Fibroblast of skin of back (primary cell): ENCODE measurements around the gene PPRC1. TPM values are rescaled to one million over a fixed set of nuclear protein-coding genes. Genes with fewer than 3 reads are reported as not detected.

ENCODE experiments used
- DNase-seq: peaks from one replicate; pipeline ENCODE4 v3.0.0-alpha.2; 2013
- polyA plus RNA-seq, 2 experiments: library from polyadenylated mRNA; unstranded; fragments of 120-200 nt; gene quantifications; one replicate each; pipeline ENCODE4 v1.2.1, GENCODE V29; 2013; ENCODE audit not compliant: insufficient read length in 2 of 2

Gene PPRC1
- polyA plus RNA-seq (2013, experiment 1 of 2; ENCODE audit: insufficient read length), result 49.7 TPM
- 35.1 TPM for polyA plus RNA-seq (2013, experiment 2 of 2; ENCODE audit: insufficient read length)

DNA sequence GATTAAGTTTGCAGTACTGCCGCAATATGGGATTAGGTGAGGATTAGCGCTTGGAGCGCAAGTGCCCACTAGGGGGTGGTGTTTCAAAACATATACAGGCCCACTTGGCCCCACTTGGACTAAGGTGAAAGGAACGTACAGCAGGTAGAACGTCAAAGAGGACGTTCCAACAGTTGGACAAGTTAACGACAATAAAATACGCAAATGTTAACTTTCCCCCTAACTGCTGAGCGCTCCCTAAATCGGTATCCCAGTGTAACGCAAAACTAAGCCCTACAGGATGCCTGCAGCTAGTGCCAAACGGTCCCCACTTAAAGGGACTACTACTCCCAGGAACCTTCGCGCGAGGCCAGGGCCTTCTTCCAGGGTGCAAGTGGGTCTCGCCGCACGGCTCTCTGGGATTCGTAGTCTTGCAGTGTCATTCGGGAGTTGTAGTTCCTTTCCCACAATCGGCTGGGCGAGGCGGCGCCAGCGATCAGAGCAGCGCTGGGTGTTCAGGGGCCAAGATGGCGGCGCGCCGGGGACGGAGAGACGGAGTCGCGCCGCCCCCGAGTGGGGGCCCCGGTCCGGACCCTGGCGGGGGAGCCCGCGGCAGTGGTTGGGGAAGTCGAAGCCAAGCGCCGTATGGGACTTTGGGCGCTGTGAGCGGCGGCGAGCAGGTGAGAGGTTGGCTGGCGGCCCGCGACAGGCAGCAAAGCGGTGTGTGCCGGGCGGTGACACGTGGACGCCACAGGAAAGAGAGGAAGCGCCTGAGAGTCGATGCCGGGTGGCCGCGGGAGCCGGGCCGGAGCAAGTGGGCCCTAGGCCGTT is at the start of gene PPRC1:
PPRC1 (plus strand) TSS at position 478 of the 810 bp plus-strand sequence; CDS start at position 507, 29 bp downstream.
- peak; percentile 99 for DNase-seq

DNA sequence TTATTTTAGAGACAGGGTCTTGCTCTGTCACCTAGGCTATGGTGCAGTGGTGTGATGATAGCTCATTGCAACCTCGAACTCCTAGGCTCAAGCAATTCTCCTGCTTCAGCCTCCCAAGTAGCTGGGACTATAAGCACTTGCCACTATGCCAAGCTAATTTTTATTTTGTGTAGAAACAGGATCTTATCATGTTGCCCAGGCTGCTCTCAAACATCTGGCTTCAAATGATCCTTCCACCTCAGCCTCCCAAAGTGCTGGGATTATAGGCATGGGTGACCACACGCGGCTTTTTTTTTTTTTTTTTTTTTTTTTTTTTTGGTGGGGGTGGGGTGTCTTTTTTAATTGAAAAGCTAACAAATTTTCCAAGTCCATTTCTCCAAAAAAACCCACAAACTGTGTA is 49.3 kb upstream of the PPRC1 start:
- no peak for DNase-seq

GRCh38 chr10:102085336-102085735 is 47.5 kb upstream of the PPRC1 start:
- no peak for DNase-seq

DNA sequence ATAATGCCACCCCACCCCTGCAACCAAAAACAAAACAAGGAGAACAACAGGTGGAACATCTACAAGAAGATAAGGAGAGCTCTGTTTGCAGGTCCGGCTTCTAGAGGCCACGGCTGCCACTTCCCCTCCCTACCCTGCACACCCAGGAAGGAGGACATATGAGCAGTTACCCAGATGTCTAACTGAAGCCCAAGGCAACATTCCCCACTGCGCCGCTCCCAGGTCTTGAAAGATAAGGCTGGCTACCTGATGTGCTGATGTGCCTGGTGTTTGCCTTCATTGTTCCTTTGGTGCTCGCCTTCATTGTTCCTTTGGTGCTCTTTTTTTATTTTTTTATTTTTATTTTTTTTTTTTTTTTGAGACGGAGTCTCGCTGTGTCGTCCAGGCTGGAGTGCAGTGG is 46.6 kb upstream of the PPRC1 start:
- no peak for DNase-seq

GRCh38 chr10:102090772-102091171 is 42.1 kb upstream of the PPRC1 start:
- peak; percentile 34 for DNase-seq

GRCh38 chr10:102096449-102096848 is 36.4 kb upstream of the PPRC1 start:
- DNase-seq, result no peak

DNA sequence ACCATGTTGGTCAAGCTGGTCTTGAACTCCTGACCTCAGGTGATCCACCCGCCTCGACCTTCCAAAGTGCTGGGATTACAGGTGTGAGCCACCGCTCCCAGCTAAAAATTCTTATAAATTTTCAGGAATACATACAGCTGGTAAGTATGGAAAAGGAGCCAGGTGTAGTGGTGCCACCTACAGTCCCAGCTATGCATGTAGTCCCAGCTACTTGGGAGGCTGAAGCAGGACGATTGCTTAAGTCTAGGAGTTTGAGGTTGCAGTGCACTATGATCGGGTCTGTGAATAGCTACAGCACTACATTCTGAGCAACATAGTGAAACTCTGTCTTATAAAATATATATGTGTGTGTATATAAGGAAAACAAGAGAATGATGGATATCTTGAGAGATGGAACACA is 31.7 kb upstream of the PPRC1 start:
- no peak for DNase-seq

- DNase-seq, result no peak
These were observed 30.4 kb upstream of the PPRC1 start for GRCh38 chr10:102102421-102102820.

DNA sequence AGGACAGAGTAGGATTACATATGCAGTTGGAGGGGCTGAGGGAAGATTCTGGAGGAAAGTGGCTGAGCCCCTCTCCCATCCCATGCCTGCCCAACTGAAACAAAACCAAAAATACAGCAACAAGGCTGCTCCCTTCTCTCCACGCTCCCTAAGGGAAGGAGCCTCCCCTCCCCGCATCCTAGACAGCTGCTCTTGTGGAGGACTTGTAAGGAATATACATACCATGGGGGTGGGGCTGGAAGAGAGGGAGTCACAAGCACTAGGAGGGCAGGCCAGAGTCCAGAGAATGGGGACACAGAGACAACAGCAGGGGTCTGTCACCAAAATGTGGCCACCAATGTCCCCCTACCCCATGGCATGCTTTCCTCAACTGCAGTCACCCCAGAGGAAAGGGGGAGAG is 25.8 kb upstream of the PPRC1 start:
- no peak for DNase-seq

- no peak for DNase-seq
These were observed 23.4 kb upstream of the PPRC1 start for GRCh38 chr10:102109166-102110116.

- DNase-seq, result no peak
These were observed 21.6 kb upstream of the PPRC1 start for GRCh38 chr10:102111276-102111675.

DNA sequence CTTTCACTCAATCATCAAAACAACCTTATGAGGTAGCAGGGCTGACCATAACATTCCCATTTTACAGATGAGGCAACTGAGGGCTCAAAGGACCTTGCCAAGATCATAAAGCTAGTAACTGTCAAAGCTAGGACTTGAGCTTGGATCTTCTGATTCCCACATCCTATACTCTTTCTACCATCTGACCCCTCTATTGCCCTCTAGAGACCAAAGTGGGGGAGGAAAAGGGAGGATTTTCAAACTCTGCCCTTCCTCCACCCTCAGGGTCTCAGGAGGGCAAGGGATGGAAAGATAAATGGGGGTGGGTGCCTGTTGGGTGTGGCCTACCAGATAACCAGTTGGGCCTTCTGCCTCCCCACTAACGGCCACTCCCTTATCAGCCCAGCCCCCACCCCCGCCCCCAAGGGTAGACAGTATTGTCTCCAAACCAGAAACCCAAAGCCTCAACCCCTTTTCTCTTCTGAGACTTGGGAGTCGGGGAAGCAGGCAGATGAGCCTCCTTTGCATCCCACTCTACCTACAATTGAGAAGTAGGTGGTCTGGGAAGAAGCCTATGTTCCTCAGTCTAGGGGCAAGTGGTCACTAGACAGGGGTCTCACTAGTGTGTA is 20.5 kb upstream of the PPRC1 start:
- DNase-seq, result no peak

- no peak for DNase-seq
These were observed 19.4 kb upstream of the PPRC1 start for GRCh38 chr10:102113261-102113955.

DNA sequence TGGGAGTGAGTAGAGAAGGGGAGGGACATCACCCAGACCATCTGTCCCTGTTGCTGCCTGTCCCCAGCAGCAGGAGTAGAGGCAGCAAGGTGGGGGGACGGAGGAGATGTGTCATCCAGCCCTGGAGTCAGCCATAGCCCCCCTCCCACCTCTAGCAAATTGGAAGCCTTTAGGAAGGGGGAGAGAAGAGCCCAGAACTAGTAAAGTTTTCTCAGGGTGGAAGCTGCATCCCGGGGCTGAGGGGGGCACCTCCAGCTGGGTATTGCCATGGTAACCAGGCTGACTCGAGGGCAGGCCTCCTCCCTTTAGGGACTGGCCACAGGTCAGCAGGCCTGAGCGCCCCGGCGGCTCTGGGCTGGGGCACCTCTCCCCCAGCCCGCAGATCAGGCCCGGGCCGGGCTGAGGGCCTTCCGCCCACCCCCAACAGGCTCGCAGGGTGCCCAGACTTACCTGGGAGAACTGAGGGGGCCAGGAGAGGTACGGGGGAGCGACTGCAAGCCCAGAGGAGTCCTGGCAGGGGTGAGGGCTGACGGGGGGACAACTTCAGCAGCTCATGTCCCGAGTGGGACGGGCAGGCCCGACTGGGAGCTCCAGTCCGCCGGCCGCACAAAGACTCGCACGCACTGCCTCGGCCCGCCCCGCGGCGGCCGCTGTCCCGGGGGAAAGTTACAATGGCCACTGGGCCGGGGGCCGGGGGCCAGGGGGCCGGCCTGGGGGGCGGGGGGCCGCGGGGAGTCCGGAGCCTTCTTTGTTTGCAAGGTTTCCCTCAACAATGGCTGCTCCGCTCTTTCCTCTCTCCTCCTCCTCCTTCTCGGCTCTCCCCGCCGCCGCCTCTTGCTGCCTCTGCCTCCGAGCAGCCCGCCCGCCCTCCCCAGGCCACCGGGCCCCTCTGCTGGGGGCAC is 18.6 kb upstream of the PPRC1 start:
- peak; percentile 45 for DNase-seq

DNA sequence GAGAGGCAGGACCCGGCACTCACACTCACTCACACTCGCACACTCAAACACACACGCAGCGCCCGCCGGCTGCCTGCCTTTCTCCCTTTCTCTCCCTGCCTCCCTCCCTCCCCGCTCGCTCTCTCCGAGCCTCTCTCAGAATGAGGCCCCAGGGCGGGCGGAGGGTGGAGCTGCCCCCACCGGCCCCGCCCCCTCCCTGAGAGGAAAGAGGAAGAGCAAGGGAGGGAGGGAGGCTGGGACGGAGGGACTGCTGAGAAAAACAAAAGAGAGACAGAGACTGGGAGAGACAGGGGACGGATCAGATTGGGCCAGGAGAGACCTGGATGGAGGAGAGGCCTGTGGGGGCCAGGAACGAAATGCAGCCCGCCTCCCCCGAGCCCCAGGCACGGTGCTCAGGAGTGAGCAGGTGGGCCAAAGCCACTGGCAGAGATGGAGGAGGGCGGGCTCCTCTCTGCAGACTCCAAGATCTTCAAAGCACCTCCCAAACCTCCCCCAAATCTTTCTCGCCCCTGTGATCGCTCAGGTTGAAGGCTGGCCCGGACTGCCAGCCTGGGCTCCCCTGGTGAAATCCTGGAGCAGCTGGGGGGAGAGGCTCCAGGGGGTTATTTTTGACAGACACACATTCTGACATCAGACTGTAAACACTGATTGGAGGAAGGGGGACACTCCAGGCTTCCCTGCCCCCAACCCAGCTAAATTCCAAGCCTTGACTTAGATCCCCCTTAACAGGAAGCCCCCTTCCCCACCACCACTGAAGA is 17.8 kb upstream of the PPRC1 start:
- peak; percentile 91 for DNase-seq

DNA sequence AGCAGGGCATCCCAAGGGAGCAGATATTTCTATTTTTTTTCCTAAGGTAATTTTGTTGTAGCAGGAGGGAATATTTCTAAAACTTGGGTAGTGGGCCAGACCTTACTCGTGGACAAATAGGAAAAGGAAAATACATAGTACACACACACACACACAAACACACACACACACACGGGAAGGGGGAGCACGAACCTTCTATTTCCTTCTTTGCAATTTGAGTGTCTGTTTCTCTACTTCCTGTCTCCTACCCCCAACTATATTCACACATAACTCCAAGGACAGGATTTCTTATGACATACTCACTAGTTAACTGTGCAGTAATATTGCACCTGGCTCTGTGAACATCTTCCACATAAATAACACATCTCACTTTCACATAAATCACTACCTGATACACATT is 17.1 kb upstream of the PPRC1 start:
- no peak for DNase-seq

- DNase-seq, result no peak
These were observed 16.2 kb upstream of the PPRC1 start for GRCh38 chr10:102116656-102117055.

DNA sequence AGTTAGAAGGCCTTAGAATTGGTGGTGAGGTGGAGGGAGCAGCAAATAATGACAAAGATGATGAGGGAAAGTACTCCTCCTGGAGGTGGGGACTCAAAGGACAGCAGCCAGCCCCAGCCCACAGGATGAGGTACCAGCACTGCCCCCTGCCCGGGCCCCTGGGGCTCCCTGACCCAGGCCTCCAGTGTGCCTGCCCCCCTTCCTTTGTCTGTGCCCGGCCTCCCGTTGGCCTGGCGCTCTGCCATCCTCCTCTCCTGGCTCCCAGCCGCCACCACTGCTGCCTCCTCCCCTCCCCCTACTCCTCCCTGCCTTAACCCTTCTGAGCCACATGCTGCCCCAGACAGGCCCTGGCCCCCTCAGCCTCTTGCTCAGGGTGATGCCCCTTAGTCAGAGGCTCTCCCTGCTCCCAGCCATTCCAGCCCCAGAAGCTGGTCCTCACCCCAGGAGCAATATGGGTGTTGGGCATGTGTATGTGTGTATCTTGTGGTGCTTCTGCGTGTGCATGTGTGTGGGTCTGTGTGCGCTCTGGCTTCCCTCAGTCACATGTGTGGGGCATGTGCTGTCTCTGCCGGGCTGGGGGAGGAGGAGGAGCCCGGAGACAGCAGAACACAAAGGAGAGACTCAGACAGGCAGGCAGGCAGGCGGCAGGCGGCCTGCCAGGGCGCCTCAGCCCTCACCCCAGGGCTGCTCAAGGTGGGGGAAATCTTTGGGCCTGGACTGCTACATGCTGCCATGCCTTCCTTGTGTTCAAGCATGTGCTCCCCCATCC is 15.3 kb upstream of the PPRC1 start:
- DNase-seq, result peak; percentile 85

DNA sequence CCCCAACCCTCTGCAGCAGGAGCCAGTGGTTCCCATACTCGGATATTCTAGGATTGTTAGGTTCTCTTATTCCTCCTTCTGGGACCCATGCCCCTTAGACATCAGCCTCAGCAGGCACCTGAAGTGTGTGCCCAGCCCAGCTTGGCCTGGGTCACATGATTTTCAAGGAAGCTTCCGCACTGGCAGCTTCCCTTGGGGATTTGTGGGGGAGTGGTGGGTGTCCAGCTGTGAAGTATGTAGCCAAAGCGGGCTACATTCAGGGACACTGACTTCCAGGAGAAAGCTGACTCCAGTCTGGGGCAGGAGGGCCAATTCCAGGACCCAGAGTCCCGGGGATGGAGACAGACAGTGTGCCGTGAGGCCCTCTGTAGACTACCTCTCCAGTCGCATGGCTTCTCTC is 14.0 kb upstream of the PPRC1 start:
- DNase-seq, result peak; percentile 65
